AG08396 (cell line): ENCODE measurements around the gene GPANK1.

Experiments used
- DNase-seq: peaks from one replicate; pipeline ENCODE4 v3.0.0; 2012; ENCODE audit warnings: low spot score, mixed read lengths

GPANK1 gene

GRCh38 chr6:31617010-31617409 is 47.8 kb downstream of the GPANK1 start:
- no peak for DNase-seq

DNA sequence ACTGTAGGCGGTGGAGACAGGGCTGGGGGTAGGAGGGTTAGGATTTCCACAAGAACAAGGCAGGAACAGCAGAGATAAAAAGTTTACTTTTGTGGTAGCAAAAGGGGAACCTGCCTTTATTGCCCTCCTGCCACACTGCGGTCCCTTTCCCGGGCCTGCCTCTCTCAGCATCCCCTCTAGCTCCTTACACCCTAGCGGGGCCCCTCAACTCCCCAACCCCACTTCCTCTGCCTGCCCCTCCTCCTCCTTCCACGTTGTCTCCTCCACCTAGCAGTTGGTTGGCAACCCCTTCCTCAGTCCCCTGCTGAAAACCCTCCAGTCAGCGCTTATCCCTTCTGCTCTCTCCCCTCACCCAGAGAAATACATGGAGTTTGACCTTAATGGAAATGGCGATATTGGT is 49.0 kb downstream of the GPANK1 start:
- DNase-seq = no peak

- no peak for DNase-seq
Observed at GRCh38 chr6:31614684-31615578, 49.9 kb downstream of the GPANK1 start, which contains the start of gene AIF1. Gene AIF1, plus strand, starts transcription at chr6:31615234. Its CDS starts 96 bp downstream, at chr6:31615330.

GRCh38 chr6:31614075-31614619 is 50.6 kb downstream of the GPANK1 start:
- no peak for DNase-seq
